ENCODE measurements around the gene PLET1. TPM values are rescaled to one million over a fixed set of nuclear protein-coding genes. Genes with fewer than 3 reads are reported as not detected.
A peak's percentile ranks its signal among the peaks of the same experiment; 100 is the strongest.

Gene PLET1
- total RNA-seq, 1 experiment from 2014 or later = not detected

DNA sequence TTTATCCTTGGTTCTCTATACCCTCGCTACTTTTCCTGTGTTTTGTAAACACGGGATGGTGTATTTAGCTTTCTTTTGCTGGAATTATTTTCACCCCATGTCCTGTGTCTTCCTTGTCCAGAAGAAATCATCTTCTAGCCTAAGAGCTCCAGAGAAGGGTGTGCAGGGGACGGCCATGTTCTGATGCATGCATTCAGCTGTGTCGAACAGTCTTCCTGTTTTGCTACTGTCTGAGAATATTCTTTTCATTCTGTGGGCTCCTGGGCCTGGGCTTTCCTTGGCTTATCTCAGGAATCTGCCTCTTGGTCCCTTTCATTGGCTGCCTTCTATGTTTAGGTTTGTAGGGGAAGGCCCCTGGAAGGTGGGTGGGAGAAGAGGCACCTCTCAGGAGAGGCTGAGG lies 10.6 kb upstream of the PLET1 start:
- Histone ChIP-seq H3K9me3 (ENCODE audit: control insufficient read depth in 1 of 2, insufficient read depth in 1 of 2, low read depth in 1 of 2, low read length in 2 of 2) (no peaks in the 10 kb centered on the region), H3K9me2 (ENCODE audit: insufficient read depth) (no peaks in the 10 kb centered on the region), H3K36me3 (ENCODE audit: control insufficient read depth in 1 of 2, insufficient read depth in 2 of 2, low read length in 2 of 2) (no peaks in the 10 kb centered on the region), H4K20me1 (ENCODE audit: insufficient read depth) (no peaks in the 10 kb centered on the region), H3K9ac (ENCODE audit: low read length) (peak overlapping the region; percentile 53), H3K4me3 (replicated peaks in 1 of 2; ENCODE audit: low read depth in 1 of 2, low read length in 2 of 2) (peak overlapping the region; percentile 53 to 60), H3K4me2 (ENCODE audit: low read length) (peak overlapping the region; percentile 89), H3K27me3 (ENCODE audit: insufficient read depth, low read length) (no peaks in the 10 kb centered on the region), H3K4me1 (ENCODE audit: control insufficient read depth in 1 of 2, insufficient read depth in 2 of 2, low read length in 2 of 2) (peaks cover 0 to 11% of the 10 kb centered on the region in 2 experiments; a peak in 2 of 4 replicates), H3K27ac (ENCODE audit: low read depth, low read length) (no peak overlapping the region), H2AFZ (ENCODE audit: low read depth, low read length, poor library complexity, severe bottlenecking) (no peak overlapping the region), H3K79me2 (ENCODE audit: insufficient read depth, low read length) (no peaks in the 10 kb centered on the region)
- DNase-seq (ENCODE audit: low read depth, low spot score) = no peak
- no peak for ATAC-seq
- no TSS peak for BruUV-seq (replicated peaks)
- CTCF ChIA-PET = interaction anchor here (1.5 kb wide), 1 partner anchor 9 kb away, joined by 9 read pairs; no protein-coding TSS in a partner anchor
- intact Hi-C loops (cut with micrococcal nuclease) = no loop called here
- RAD21 ChIA-PET (ENCODE audit: low non-redundant PET in 1 of 2, low total read pairs in 2 of 2, uncharacterized antibody in 2 of 2, unreplicated experiment in 2 of 2) = no interaction called here
- POLR2A ChIA-PET = no interaction called here
- TF ChIP-seq, protein P1, sequence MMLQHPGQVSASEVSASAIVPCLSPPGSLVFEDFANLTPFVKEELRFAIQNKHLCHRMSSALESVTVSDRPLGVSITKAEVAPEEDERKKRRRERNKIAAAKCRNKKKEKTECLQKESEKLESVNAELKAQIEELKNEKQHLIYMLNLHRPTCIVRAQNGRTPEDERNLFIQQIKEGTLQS (IDR thresholded peaks at IDR 0.05) = no peak
- TF ChIP-seq CBX3 (IDR thresholded peaks at IDR 0.05; ENCODE audit: low read depth) (no peak), FOSL1 (IDR thresholded peaks at IDR 0.05; ENCODE audit: low read depth) (no peak), ZNF274 (IDR thresholded peaks at IDR 0.05; ENCODE audit: low read depth, low read length) (no peak), RAD21 (IDR thresholded peaks at IDR 0.05; ENCODE audit: low read depth) (no peak), SP1 (IDR thresholded peaks at IDR 0.05; ENCODE audit: low read depth) (no peak), TCF7L2 (IDR thresholded peaks at IDR 0.05; ENCODE audit: borderline replicate concordance, extremely low read depth, insufficient read depth, insufficient read length) (no peak)
- TF ChIP-seq, protein P2, sequence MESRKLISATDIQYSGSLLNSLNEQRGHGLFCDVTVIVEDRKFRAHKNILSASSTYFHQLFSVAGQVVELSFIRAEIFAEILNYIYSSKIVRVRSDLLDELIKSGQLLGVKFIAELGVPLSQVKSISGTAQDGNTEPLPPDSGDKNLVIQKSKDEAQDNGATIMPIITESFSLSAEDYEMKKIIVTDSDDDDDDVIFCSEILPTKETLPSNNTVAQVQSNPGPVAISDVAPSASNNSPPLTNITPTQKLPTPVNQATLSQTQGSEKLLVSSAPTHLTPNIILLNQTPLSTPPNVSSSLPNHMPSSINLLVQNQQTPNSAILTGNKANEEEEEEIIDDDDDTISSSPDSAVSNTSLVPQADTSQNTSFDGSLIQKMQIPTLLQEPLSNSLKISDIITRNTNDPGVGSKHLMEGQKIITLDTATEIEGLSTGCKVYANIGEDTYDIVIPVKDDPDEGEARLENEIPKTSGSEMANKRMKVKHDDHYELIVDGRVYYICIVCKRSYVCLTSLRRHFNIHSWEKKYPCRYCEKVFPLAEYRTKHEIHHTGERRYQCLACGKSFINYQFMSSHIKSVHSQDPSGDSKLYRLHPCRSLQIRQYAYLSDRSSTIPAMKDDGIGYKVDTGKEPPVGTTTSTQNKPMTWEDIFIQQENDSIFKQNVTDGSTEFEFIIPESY (IDR thresholded peaks at IDR 0.05; ENCODE audit: extremely low read depth, insufficient replicate concordance, low read length) = no peak

Measured in HCT116 (cell line).